ENCODE results near the gene BICD1. TPM values are rescaled to one million over a fixed set of nuclear protein-coding genes. Genes with fewer than 3 reads are reported as not detected.

BICD1 gene
- total and polyA plus RNA-seq, 8 donors, result 13.6 to 21.2 (median 19.6) TPM

GRCh38 chr12:32110417-32110816 lies 3.8 kb downstream of the BICD1 start:
- Histone ChIP-seq H3K36me3 (no peaks in the 10 kb centered on the region), H3K4me3 (no peak overlapping the region), H3K4me1 (peaks cover 0 to 35% of the 10 kb centered on the region in 2 donors), H3K9me3 (no peaks in the 10 kb centered on the region), H3K27me3 (peaks cover 0 to 17% of the 10 kb centered on the region in 2 donors), H3K27ac (no peak overlapping the region)
- TF ChIP-seq CTCF (IDR thresholded peaks at IDR 0.05), result no peak
- ATAC-seq, result no peak
- intact Hi-C loops (cut with DNase I), result no loop called here
- DNase-seq, result no peak

GRCh38 chr12:32110942-32111341 lies 4.3 kb downstream of the BICD1 start:
- H3K4me3 ChIP-seq, result no peak overlapping the region
- H3K27me3 ChIP-seq, result peaks cover 0 to 15% of the 10 kb centered on the region in 2 donors
- no peaks in the 10 kb centered on the region for H3K9me3 ChIP-seq
- H3K4me1 ChIP-seq, result peaks cover 0 to 38% of the 10 kb centered on the region in 2 donors
- no peak for TF ChIP-seq CTCF (IDR thresholded peaks at IDR 0.05)
- ATAC-seq, result no peak
- DNase-seq, result no peak
- H3K27ac ChIP-seq, result no peak overlapping the region
- H3K36me3 ChIP-seq, result no peaks in the 10 kb centered on the region
- intact Hi-C loops (cut with DNase I), result no loop called here

GRCh38 chr12:32115404-32116104 lies 8.9 kb downstream of the BICD1 start:
- Histone ChIP-seq H3K36me3 (no peaks in the 10 kb centered on the region), H3K27ac (peak overlapping the region; percentile 0 to 16), H3K9me3 (no peaks in the 10 kb centered on the region), H3K4me1 (peaks cover 0 to 17% of the 10 kb centered on the region in 2 donors), H3K4me3 (no peak overlapping the region), H3K27me3 (no peaks in the 10 kb centered on the region)
- TF ChIP-seq CTCF (IDR thresholded peaks at IDR 0.05), result no peak
- DNase-seq (peak in 2 of 4 donors; percentile 58 to 82), ATAC-seq (peak; percentile 94)
- intact Hi-C loops (cut with DNase I), result no loop called here

DNA sequence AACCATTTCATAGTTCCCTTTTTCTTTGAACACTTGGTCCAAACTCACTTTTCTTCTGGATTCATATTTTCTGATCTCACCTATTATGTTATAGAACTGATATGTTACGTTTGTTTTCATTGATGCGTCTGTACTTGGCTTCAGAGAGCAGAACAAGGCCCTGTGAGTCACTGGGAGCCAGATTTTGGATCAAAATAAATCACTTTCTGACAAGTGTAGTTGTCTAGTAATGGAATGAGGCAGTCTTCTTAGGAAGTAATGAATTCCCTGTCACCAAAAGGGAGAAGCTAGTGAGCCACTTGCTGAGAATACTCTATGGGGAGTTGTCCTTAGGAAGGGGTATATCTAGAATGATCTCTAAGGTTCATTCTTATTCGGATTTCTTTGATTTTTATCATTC lies 10.2 kb downstream of the BICD1 start:
- H3K4me3 ChIP-seq, result no peak overlapping the region
- H3K27me3 ChIP-seq, result no peaks in the 10 kb centered on the region
- intact Hi-C loops (cut with DNase I), result no loop called here
- no peaks in the 10 kb centered on the region for H3K9me3 ChIP-seq
- TF ChIP-seq CTCF (IDR thresholded peaks at IDR 0.05), result no peak
- DNase-seq (no peak), ATAC-seq (no peak)
- H3K27ac ChIP-seq, result no peak overlapping the region
- H3K36me3 ChIP-seq, result no peaks in the 10 kb centered on the region
- H3K4me1 ChIP-seq, result peaks cover 0 to 17% of the 10 kb centered on the region in 2 donors

- H3K27ac ChIP-seq, result no peak overlapping the region
- intact Hi-C loops (cut with DNase I), result no loop called here
- DNase-seq, result no peak
Measured at GRCh38 chr12:32117316-32117715, 10.7 kb downstream of the BICD1 start.

More at GRCh38 chr12:32117316-32117715, 10.7 kb downstream of the BICD1 start:
- TF ChIP-seq CTCF (IDR thresholded peaks at IDR 0.05), result no peak
- Histone ChIP-seq H3K9me3 (no peaks in the 10 kb centered on the region), H3K4me3 (no peak overlapping the region), H3K4me1 (peaks cover 0 to 17% of the 10 kb centered on the region in 2 donors), H3K27me3 (no peaks in the 10 kb centered on the region), H3K36me3 (no peaks in the 10 kb centered on the region)
- ATAC-seq, result no peak
